H1 (cell line): ENCODE results near the gene ATF3. TPM values are rescaled to one million over a fixed set of nuclear protein-coding genes. Genes with fewer than 3 reads are reported as not detected.
A peak's percentile ranks its signal among the peaks of the same experiment; 100 is the strongest.

Experiments used
- BRCA1 ChIP-seq: IDR thresholded peaks from 2 replicates; pipeline ENCODE4 v1.6.1; 2012; ENCODE audit warnings: low read depth, low read length, improper control_type of control experiment
- CREB1 ChIP-seq: IDR thresholded peaks from 2 replicates; pipeline ENCODE4 v1.6.1; 2012; ENCODE audit warnings: inconsistent platforms
- EZH2 ChIP-seq: fragments of 200-600 bp; sonication (generic); IDR thresholded peaks from 2 replicates; pipeline ENCODE4 v1.7.1; 2012; ENCODE audit warnings: low read depth, mild to moderate bottlenecking, moderate library complexity, low read length, inconsistent platforms; ENCODE audit not compliant: severe bottlenecking
- FOSL1 ChIP-seq: IDR thresholded peaks from 2 replicates; pipeline ENCODE4 v1.6.1; 2011; ENCODE audit warnings: mild to moderate bottlenecking, low read depth, low read length, moderate library complexity; ENCODE audit not compliant: insufficient read depth
- GABPA ChIP-seq: IDR thresholded peaks from 2 replicates; pipeline ENCODE4 v1.6.1; 2011; ENCODE audit warnings: mild to moderate bottlenecking, low read length, moderate library complexity, borderline replicate concordance; ENCODE audit not compliant: insufficient read depth
- HDAC2 ChIP-seq, 2 experiments: fragments of 300-600 bp in 1 of 2; sonication (generic) in 1 of 2; IDR thresholded peaks; 2 replicates each; pipeline ENCODE4 v1.6.1; 2011 to 2012; ENCODE audit warnings: low read depth in 2 of 2, low read length in 2 of 2, mild to moderate bottlenecking in 2 of 2, moderate library complexity in 2 of 2, borderline replicate concordance in 1 of 2, inconsistent platforms in 1 of 2
- KDM1A ChIP-seq: fragments of 200-600, 300-600 bp; sonication (generic); IDR thresholded peaks from 2 replicates; pipeline ENCODE4 v1.7.1; 2016; ENCODE audit warnings: mild to moderate bottlenecking, low read length, borderline replicate concordance
- MAFK ChIP-seq: IDR thresholded peaks from 2 replicates; pipeline ENCODE4 v1.6.1; 2012; ENCODE audit warnings: low read depth, mild to moderate bottlenecking, improper control_type of control experiment, low read length
- POLR2AphosphoS5 ChIP-seq: IDR thresholded peaks from 2 replicates; pipeline ENCODE4 v1.6.1; 2011; ENCODE audit warnings: low read depth, low read length
- RAD21 ChIP-seq, 2 experiments: IDR thresholded peaks in 1 of 2; conservative IDR thresholded peaks in 1 of 2; 2 replicates each; pipeline ENCODE4 v1.6.1; 2011; ENCODE audit warnings: low read depth in 2 of 2, low read length in 2 of 2, improper control_type of control experiment in 1 of 2, inconsistent platforms in 1 of 2, mild to moderate bottlenecking in 1 of 2, moderate library complexity in 1 of 2
- RBBP5 ChIP-seq: IDR thresholded peaks from 2 replicates; pipeline ENCODE4 v1.7.1; 2012; ENCODE audit warnings: low read depth, mild to moderate bottlenecking, inconsistent platforms, low read length, moderate library complexity, borderline replicate concordance
- SIN3A ChIP-seq, 2 experiments: IDR thresholded peaks in 1 of 2; conservative IDR thresholded peaks in 1 of 2; 2 replicates each; pipeline ENCODE4 v1.6.1; 2011 to 2012; ENCODE audit warnings: low read length in 2 of 2, improper control_type of control experiment in 1 of 2, low read depth in 1 of 2, mild to moderate bottlenecking in 1 of 2
- TAF7 ChIP-seq: optimal IDR thresholded peaks from 2 replicates; pipeline ENCODE3; 2011; ENCODE audit warnings: low read depth, mild to moderate bottlenecking, inconsistent platforms, low read length, moderate library complexity, borderline replicate concordance
- TBP ChIP-seq: IDR thresholded peaks from 2 replicates; pipeline ENCODE4 v1.6.1; 2011; ENCODE audit warnings: low read depth, low read length, improper control_type of control experiment
- polyA plus RNA-seq, 7 experiments: library from polyadenylated mRNA; depleted of rRNA in 3 of 7; stranded (reverse) in 5 of 7; unstranded in 2 of 7; fragments of >200 nt in 5 of 7; fragments of 200-250 nt in 2 of 7; gene quantifications; 1 replicate in 5 of 7; 2 replicates in 1 of 7; 4 replicates in 1 of 7; pipeline versions ENCODE4 v1.2.1 to v1.2.3, GENCODE V29; 2011 to 2013; ENCODE audit warnings: missing spikeins in 2 of 7, mixed read lengths in 2 of 7
- total RNA-seq: library from RNA; stranded (reverse); fragmentation: NEBNext Ultra II Directional; extraction: Animal tissue kit (Norgen Biotek cat#: 25700); gene quantifications from 2 replicates; pipeline ENCODE4 v1.2.1, GENCODE V29; 2021
- TF ChIP-seq, protein P1 (sequence below): IDR thresholded peaks from 2 replicates; pipeline ENCODE4 v1.6.1; 2012; ENCODE audit warnings: inconsistent platforms
- TF ChIP-seq, protein P2 (sequence below): IDR thresholded peaks from 2 replicates; pipeline ENCODE4 v1.6.1; 2011; ENCODE audit warnings: low read length, improper control_type of control experiment
- TF ChIP-seq, protein P3 (sequence below), 3 experiments: IDR thresholded peaks; 1 replicate in 2 of 3; 2 replicates in 1 of 3; pipeline versions ENCODE4 v1.5.1 to v1.6.1; 2011; ENCODE audit warnings: low read length in 3 of 3, mild to moderate bottlenecking in 3 of 3, inconsistent platforms in 2 of 3, low read depth in 1 of 3, moderate library complexity in 1 of 3; ENCODE audit not compliant: insufficient read depth in 1 of 3; ENCODE audit errors: control extremely low read depth in 1 of 3

ATF3 gene
- total and polyA plus RNA-seq, 2 of the 8 experiments (the other 6 are each of a cell fraction or from before 2014, with no cell fraction given), result 12.2 to 27.7 TPM

DNA sequence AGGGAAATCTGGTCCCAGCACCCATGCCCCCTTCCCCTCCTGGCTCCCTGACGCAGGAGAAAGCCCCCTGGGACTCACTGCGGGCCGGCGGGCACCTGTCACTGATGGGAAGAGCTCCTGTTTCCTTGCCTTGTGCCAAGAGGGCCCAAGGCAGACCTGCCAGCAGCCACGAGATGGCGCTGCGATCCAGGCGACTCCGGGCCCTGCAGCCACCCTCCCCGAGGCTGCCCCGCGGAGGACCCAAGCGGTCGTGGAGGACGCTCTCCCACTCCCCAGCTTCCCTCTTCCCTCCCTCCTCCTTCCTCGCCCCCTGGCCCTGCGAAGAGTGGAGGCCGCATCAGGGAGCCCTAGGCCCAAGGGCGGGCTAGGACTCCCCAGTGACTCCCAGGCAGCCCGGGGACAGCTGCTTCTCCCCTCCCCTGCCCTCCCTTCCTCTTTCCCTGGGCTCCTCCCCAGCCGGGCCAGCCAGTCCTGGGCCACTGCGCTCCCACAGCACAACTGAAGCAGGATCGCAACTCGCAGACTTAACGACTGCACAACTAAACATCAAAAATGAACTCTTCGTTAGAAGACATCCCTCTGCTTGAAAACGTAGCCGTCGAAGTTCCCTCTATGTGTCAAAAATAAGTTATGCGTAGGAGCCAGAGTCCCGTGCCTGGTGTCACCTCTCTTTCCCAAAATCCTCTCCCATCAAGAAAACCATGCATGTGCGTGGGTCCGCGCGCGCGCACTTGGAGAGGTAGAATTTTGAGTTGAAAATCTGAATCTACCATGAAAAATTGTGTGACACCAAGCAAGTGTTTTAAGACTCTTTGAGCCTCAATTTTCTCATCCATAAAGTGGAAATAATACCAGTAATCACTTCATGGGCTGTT lies 56.9 kb downstream of the ATF3 start (continued):
- 0 out of 2 replicates have a peak, but pooled peaks have one; percentile 44 for TF ChIP-seq RBBP5
- TF ChIP-seq MAFK, result no peak
- no peak for TF ChIP-seq BRCA1
- 0 out of 4 replicates have a peak, but pooled peaks of 1 of the 2 experiments have one; percentile 62 for TF ChIP-seq HDAC2 (IDR thresholded peaks at IDR 0.05; ENCODE audit: borderline replicate concordance in 1 of 2, low read depth in 2 of 2, low read length in 2 of 2)
- TF ChIP-seq EZH2, result peak; percentile 36
- peak; percentile 12 for TF ChIP-seq TAF7
- no peak for TF ChIP-seq FOSL1
- TF ChIP-seq, protein P1, sequence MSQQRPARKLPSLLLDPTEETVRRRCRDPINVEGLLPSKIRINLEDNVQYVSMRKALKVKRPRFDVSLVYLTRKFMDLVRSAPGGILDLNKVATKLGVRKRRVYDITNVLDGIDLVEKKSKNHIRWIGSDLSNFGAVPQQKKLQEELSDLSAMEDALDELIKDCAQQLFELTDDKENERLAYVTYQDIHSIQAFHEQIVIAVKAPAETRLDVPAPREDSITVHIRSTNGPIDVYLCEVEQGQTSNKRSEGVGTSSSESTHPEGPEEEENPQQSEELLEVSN, result no peak
- peak; percentile 90 to 94 for TF ChIP-seq RAD21 (IDR thresholded peaks at IDR 0.05 in 1 of 2, conservative IDR thresholded peaks at IDR 0.05 in 1 of 2; ENCODE audit: low read depth in 2 of 2, low read length in 2 of 2)
- TF ChIP-seq, protein P2, sequence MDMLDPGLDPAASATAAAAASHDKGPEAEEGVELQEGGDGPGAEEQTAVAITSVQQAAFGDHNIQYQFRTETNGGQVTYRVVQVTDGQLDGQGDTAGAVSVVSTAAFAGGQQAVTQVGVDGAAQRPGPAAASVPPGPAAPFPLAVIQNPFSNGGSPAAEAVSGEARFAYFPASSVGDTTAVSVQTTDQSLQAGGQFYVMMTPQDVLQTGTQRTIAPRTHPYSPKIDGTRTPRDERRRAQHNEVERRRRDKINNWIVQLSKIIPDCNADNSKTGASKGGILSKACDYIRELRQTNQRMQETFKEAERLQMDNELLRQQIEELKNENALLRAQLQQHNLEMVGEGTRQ, result no peak
- 0 out of 2 replicates have a peak, but pooled peaks have one; percentile 14 for TF ChIP-seq CREB1
- no peak for TF ChIP-seq TBP
- TF ChIP-seq SIN3A (conservative IDR thresholded peaks at IDR 0.05 in 1 of 2, IDR thresholded peaks at IDR 0.05 in 1 of 2; ENCODE audit: low read depth in 1 of 2, low read length in 2 of 2), result peak in 1 of 2 experiments; percentile 64; a peak in 2 of 4 replicates
- TF ChIP-seq KDM1A, result no peak
- TF ChIP-seq, protein P3, sequence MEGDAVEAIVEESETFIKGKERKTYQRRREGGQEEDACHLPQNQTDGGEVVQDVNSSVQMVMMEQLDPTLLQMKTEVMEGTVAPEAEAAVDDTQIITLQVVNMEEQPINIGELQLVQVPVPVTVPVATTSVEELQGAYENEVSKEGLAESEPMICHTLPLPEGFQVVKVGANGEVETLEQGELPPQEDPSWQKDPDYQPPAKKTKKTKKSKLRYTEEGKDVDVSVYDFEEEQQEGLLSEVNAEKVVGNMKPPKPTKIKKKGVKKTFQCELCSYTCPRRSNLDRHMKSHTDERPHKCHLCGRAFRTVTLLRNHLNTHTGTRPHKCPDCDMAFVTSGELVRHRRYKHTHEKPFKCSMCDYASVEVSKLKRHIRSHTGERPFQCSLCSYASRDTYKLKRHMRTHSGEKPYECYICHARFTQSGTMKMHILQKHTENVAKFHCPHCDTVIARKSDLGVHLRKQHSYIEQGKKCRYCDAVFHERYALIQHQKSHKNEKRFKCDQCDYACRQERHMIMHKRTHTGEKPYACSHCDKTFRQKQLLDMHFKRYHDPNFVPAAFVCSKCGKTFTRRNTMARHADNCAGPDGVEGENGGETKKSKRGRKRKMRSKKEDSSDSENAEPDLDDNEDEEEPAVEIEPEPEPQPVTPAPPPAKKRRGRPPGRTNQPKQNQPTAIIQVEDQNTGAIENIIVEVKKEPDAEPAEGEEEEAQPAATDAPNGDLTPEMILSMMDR (IDR thresholded peaks at IDR 0.05; ENCODE audit: control extremely low read depth in 1 of 3, insufficient read depth in 1 of 3, low read depth in 1 of 3, low read length in 3 of 3), result peak; percentile 95 to 96 (median 96)
- 0 out of 2 replicates have a peak, but pooled peaks have one; percentile 20 for TF ChIP-seq GABPA
- TF ChIP-seq POLR2AphosphoS5, result no peak
